NT2/D1 (cell line): Measurements from ENCODE around the gene OR10A5.
"Not testable (repeated sequence)": the region's sequence is repeated elsewhere in the genome, so short reads cannot be mapped to it uniquely, and the experiment has no call there.

ENCODE experiments used
- DNase-seq: peaks from one replicate; pipeline ENCODE4 v3.0.0-alpha.2; 2011; ENCODE audit warnings: low read depth, low spot score
- H3K27me3 ChIP-seq: 2 replicates; pipeline ENCODE4 v1.6.0; 2011; ENCODE audit warnings: mild to moderate bottlenecking; ENCODE audit not compliant: insufficient read length, insufficient read depth
- H3K36me3 ChIP-seq: 2 replicates; pipeline ENCODE4 v1.6.1; 2011; ENCODE audit warnings: mild to moderate bottlenecking, low read length, mixed read lengths; ENCODE audit not compliant: insufficient read depth, insufficient read length
- H3K4me1 ChIP-seq: 2 replicates; pipeline ENCODE4 v1.5.1; 2011; ENCODE audit not compliant: insufficient read depth, insufficient read length
- H3K4me3 ChIP-seq: 2 replicates; pipeline ENCODE4 v1.5.1; 2011; ENCODE audit warnings: low read depth; ENCODE audit not compliant: insufficient read length
- H3K9ac ChIP-seq: 2 replicates; pipeline ENCODE4 v1.6.0; 2011; ENCODE audit warnings: low read depth; ENCODE audit not compliant: insufficient read length
- H3K9me3 ChIP-seq: 2 replicates; pipeline ENCODE4 v1.5.1; 2011; ENCODE audit warnings: mild to moderate bottlenecking, low read length; ENCODE audit not compliant: insufficient read depth
- SUZ12 ChIP-seq: IDR thresholded peaks from 2 replicates; pipeline ENCODE4 v1.6.1; 2011; ENCODE audit not compliant: insufficient read length, insufficient read depth; ENCODE audit errors: extremely low read depth
- YY1 ChIP-seq: IDR thresholded peaks from 2 replicates; pipeline ENCODE4 v1.6.1; 2011; ENCODE audit not compliant: insufficient read length, insufficient read depth
- ZNF274 ChIP-seq: IDR thresholded peaks from 2 replicates; pipeline ENCODE4 v1.6.1; 2011; ENCODE audit warnings: mild to moderate bottlenecking, low read depth, low read length

OR10A5 gene

GRCh38 chr11:6845383-6845782 is at the start of gene OR10A5:
TSS of gene OR10A5 (plus strand) at chr11:6845683. CDS start at chr11:6845683, 0 bp downstream.
- Histone ChIP-seq H3K9me3 (peaks cover 4% of the 10 kb centered on the region; the same call in 1 of the 2 replicates), H3K4me1 (no peaks in the 10 kb centered on the region), H3K36me3 (no peaks in the 10 kb centered on the region), H3K9ac (no peak within 1 kb of the TSS), H3K4me3 (no peak within 1 kb of the TSS), H3K27me3 (no peaks in the 10 kb centered on the region)
- no peak for DNase-seq
- no peak for TF ChIP-seq ZNF274
- TF ChIP-seq SUZ12: no peak
- TF ChIP-seq YY1: no peak

- H3K4me1 ChIP-seq: peaks cover 3% of the 10 kb centered on the region
- no peak within 1 kb of the TSS for H3K4me3 ChIP-seq
- DNase-seq: no peak
- no peaks in the 10 kb centered on the region for H3K36me3 ChIP-seq
- TF ChIP-seq ZNF274 (no peak), YY1 (no peak), SUZ12 (no peak)
- H3K27me3 ChIP-seq: no peaks in the 10 kb centered on the region
- H3K9ac ChIP-seq: no peak within 1 kb of the TSS
- peaks cover 27% of the 10 kb centered on the region for H3K9me3 ChIP-seq
These were observed 46.1 kb upstream of the OR10A5 start, which contains the start of gene OR6A2 for GRCh38 chr11:6799402-6799801. TSS of gene OR6A2 (minus strand) at chr11:6799689. CDS start at chr11:6795708, 3,981 bp downstream.

DNA sequence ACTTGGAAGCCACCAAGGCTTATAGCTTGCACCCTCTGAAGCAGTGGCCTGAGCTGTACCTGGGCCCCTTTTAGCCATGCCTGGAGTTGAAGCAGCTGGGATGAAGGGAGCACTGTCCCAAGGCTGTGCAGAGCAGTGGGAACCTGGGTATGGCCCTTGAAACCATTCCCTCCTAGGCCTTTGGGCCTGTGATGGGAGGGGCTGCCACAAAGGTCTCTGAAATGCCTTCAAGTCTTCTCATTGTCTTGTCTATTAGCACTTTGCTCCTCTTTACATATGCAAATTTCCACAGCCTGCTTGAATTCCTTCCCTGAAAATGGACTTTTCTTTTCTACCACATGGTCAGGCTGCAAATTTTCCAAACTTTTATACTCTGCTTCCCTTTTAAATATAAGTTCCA is 44.4 kb upstream of the OR10A5 start:
- peaks cover 33% of the 10 kb centered on the region for H3K9me3 ChIP-seq
- peak; percentile 73 for DNase-seq
- not testable (repeated sequence) for H3K4me3 ChIP-seq, H3K4me1 ChIP-seq, H3K9ac ChIP-seq, H3K36me3 ChIP-seq, H3K27me3 ChIP-seq

DNA sequence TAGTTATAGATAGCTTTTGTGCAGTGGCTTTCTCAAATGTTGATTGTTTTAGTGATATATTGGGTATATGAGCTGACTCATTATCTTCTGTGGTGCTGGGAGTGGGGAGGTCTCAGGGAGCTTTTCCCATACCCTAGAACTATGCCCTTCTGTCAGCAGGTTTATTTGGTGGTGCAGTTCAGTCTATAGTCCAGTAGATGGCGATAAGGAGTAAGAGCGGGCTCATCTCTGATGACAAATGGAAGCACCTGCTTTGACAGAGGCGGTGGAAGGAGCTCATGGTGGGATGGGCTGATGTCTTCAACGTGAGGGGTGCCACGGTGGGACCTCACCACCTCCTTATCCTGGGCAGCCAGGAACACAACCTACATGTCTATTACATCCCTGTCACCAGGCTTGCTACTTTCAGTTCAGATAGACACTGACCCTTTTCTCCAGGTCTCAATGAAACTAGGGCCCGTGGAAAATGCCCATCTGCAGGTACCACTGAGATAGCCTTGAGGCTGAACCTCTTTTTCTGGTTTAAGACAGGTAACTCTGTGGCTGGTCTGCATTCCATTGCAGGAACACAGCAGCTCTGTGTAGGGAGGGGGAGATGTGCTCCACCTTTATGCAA is 33.0 kb upstream of the OR10A5 start:
- H3K27me3 ChIP-seq: no peaks in the 10 kb centered on the region
- no peaks in the 10 kb centered on the region for H3K9me3 ChIP-seq
- TF ChIP-seq YY1: no peak
- TF ChIP-seq ZNF274: no peak
- no peak for TF ChIP-seq SUZ12
- H3K36me3 ChIP-seq: no peaks in the 10 kb centered on the region
- no peak overlapping the region for H3K4me3 ChIP-seq
- peak; percentile 44 for DNase-seq
- H3K4me1 ChIP-seq: no peaks in the 10 kb centered on the region
- no peak overlapping the region for H3K9ac ChIP-seq

GRCh38 chr11:6813656-6814055 is 31.8 kb upstream of the OR10A5 start:
- Histone ChIP-seq H3K4me3 (no peak overlapping the region), H3K27me3 (no peaks in the 10 kb centered on the region), H3K9me3 (peaks cover 9% of the 10 kb centered on the region; the same call in 1 of the 2 replicates), H3K36me3 (no peaks in the 10 kb centered on the region), H3K9ac (no peak overlapping the region), H3K4me1 (no peaks in the 10 kb centered on the region)
- no peak for TF ChIP-seq SUZ12
- TF ChIP-seq YY1: no peak
- TF ChIP-seq ZNF274: no peak
- DNase-seq: no peak

DNA sequence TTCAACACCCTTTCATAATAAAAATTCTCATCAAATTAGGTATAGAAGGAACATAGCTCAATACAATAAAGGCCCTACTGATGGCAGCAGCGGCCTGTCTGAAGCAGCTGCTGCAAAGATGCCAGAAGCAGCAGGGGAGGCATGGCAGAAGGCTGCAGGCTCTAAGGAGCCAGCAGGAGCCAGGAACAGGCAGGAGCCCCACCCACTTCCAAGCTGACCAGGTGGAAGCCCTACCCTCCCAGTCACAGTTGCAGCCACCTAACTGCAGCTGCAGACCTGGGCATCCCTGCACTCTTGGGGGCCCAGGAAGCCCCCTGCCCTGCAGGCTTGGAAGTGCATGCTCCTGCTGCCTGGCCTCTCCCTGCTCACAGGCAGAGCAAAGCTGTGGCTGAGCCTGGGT is 27.8 kb upstream of the OR10A5 start:
- DNase-seq: peak; percentile 32
- H3K4me1 ChIP-seq: no peaks in the 10 kb centered on the region
- no peak for TF ChIP-seq ZNF274
- TF ChIP-seq YY1: no peak
- TF ChIP-seq SUZ12: no peak

DNA sequence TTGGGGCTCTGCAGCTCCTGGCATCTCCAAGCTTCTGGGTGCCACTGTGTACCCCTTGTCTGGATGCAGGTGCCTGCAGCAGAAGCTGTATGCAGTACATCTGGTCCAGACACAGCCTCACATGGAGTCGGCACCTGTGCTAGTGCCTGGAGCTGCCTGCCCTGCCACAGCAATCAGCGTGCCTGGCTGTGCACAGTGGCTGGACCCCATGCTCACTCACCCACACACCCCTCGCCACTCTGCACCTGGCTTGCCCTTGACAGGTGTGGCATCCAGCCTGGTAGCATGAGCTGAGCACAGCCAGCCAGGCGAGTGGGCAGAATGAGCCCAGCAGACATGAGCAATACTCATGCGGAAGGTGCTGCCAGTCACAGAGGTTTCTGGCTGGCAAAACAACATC is 26.5 kb upstream of the OR10A5 start:
- no peak overlapping the region for H3K9ac ChIP-seq
- no peak for DNase-seq
- no peaks in the 10 kb centered on the region for H3K36me3 ChIP-seq
- H3K27me3 ChIP-seq: no peaks in the 10 kb centered on the region
- TF ChIP-seq ZNF274: no peak
- no peak for TF ChIP-seq YY1
- TF ChIP-seq SUZ12: no peak
- H3K4me3 ChIP-seq: no peak overlapping the region
- no peaks in the 10 kb centered on the region for H3K4me1 ChIP-seq
- peaks cover 16% of the 10 kb centered on the region; the same call in 1 of the 2 replicates for H3K9me3 ChIP-seq

More for the DNA sequence above, 27.8 kb upstream of the OR10A5 start:
- H3K9me3 ChIP-seq: peaks cover 16% of the 10 kb centered on the region; the same call in 1 of the 2 replicates
- H3K36me3 ChIP-seq: no peaks in the 10 kb centered on the region
- no peak overlapping the region for H3K4me3 ChIP-seq
- H3K9ac ChIP-seq: no peak overlapping the region
- H3K27me3 ChIP-seq: no peaks in the 10 kb centered on the region

- H3K9ac ChIP-seq: no peak overlapping the region
- DNase-seq: no peak
- TF ChIP-seq ZNF274: no peak
- TF ChIP-seq YY1: no peak
- TF ChIP-seq SUZ12: no peak
- H3K9me3 ChIP-seq: no peaks in the 10 kb centered on the region
- no peaks in the 10 kb centered on the region for H3K36me3 ChIP-seq
- no peaks in the 10 kb centered on the region for H3K27me3 ChIP-seq
- no peaks in the 10 kb centered on the region for H3K4me1 ChIP-seq
- no peak overlapping the region for H3K4me3 ChIP-seq
These were observed 21.2 kb upstream of the OR10A5 start for GRCh38 chr11:6824136-6824823.
